ENCODE data around the gene DIPK1C.

DNA sequence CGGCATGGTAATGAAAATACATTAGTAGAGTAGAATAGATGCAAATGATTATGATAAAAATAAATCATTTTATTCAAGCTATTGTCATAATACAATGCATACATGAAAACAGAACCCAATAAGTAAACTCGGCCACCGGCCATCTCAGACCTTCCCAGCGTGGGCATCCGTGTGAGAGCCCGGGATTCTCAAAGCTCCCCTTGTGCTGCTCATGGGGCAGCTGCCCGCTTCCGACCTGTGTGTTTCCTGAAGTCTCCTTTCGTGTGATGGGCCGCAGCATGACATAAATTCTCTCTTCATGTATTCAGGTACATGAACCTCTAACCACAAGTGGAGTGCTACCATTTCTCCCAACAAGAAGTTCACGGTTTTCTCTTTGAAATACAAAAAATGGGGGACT lies 25.6 kb upstream of the DIPK1C start:
- TF ChIP-seq PAX5 (IDR thresholded peaks at IDR 0.05; ENCODE audit: insufficient read depth, low read length, severe bottlenecking) = no peak
- no peak for TF ChIP-seq POLR2A (IDR thresholded peaks at IDR 0.05; ENCODE audit: low read depth, low read length)
- no peak for TF ChIP-seq POLR2AphosphoS5 (IDR thresholded peaks at IDR 0.05; ENCODE audit: low read depth, low read length)
- no peak for TF ChIP-seq SPI1 (IDR thresholded peaks at IDR 0.05; ENCODE audit: low read depth, low read length)

Measured in GM12891 (cell line).